Measurements from ENCODE around the gene TSPAN9.

Gene TSPAN9

DNA sequence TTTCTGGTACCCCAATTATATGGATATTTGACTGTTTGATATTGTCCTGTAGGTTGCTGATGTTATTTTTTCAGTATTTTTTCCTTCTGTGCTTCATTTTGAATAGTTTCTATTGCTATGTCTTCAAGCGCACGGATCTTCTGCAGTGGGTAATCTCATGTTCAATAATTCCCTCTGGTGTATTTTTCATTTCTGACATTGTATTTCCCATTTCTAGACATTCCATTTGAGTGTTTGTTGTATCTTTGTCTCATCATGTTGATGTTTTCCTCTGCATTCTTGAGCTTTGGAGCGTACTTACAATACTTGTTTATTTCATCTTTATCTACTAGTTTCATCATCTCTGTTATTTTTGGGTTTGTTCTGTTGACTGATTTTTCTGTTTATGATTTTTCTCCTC lies 22.0 kb downstream of the TSPAN9 start:
- TF ChIP-seq, protein P1, sequence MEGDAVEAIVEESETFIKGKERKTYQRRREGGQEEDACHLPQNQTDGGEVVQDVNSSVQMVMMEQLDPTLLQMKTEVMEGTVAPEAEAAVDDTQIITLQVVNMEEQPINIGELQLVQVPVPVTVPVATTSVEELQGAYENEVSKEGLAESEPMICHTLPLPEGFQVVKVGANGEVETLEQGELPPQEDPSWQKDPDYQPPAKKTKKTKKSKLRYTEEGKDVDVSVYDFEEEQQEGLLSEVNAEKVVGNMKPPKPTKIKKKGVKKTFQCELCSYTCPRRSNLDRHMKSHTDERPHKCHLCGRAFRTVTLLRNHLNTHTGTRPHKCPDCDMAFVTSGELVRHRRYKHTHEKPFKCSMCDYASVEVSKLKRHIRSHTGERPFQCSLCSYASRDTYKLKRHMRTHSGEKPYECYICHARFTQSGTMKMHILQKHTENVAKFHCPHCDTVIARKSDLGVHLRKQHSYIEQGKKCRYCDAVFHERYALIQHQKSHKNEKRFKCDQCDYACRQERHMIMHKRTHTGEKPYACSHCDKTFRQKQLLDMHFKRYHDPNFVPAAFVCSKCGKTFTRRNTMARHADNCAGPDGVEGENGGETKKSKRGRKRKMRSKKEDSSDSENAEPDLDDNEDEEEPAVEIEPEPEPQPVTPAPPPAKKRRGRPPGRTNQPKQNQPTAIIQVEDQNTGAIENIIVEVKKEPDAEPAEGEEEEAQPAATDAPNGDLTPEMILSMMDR (IDR thresholded peaks at IDR 0.05; ENCODE audit: poor library complexity, severe bottlenecking) = no peak
- H3K36me3 ChIP-seq (ENCODE audit: low read depth) = no peaks in the 10 kb centered on the region
- ATAC-seq (ENCODE audit: low read depth) = no peak
- no peak for DNase-seq (ENCODE audit: low spot score)
- no peaks in the 10 kb centered on the region for H3K27me3 ChIP-seq (ENCODE audit: insufficient read depth, poor library complexity, severe bottlenecking)
- peaks cover 10% of the 10 kb centered on the region for H3K4me1 ChIP-seq (ENCODE audit: insufficient read depth, poor library complexity, severe bottlenecking)
- no peak overlapping the region for H3K4me3 ChIP-seq (ENCODE audit: severe bottlenecking)
- no peaks in the 10 kb centered on the region for H3K9me3 ChIP-seq (ENCODE audit: severe bottlenecking)
- H3K27ac ChIP-seq (ENCODE audit: poor library complexity, severe bottlenecking) = no peak overlapping the region

DNA sequence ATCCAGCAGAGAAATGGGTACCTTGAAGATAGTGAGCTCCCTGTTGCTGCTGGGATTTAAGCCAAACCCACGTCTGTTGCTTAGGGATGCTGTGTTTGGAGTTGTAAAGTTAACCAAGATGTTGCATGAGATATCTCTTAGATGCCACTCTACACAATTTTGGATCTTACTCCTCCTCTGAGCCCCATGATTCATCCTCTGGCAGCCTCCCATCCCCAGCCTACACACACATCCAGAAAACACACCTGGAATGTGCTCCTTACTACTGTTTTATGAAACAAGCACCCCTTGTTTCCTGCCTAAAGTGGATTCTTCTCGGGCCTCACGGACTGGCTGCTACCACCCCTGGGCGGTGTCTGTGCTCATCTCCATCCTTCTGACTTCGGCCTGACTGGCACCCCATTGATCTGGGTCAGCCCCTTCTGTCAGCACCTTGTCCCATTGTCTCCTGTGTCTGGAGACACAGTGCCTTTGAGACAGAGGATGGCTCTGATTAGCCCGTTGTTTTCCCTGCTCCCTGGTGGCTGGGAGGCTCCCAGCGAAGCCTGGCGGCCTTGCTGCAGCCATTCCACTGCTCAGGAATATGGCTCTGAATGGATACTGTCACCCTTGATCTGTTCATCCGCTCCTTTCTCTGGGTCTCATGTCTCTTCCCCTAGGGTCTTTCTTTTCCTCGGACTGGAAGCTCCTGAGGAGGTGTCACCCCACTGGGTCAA lies 24.3 kb downstream of the TSPAN9 start:
- ATAC-seq (ENCODE audit: low read depth) (peak; percentile 81), DNase-seq (ENCODE audit: low spot score) (no peak)
- Histone ChIP-seq H3K27ac (ENCODE audit: poor library complexity, severe bottlenecking) (no peak overlapping the region), H3K27me3 (ENCODE audit: insufficient read depth, poor library complexity, severe bottlenecking) (no peaks in the 10 kb centered on the region), H3K36me3 (ENCODE audit: low read depth) (no peaks in the 10 kb centered on the region), H3K4me1 (ENCODE audit: insufficient read depth, poor library complexity, severe bottlenecking) (peaks cover 10% of the 10 kb centered on the region), H3K4me3 (ENCODE audit: severe bottlenecking) (no peak overlapping the region), H3K9me3 (ENCODE audit: severe bottlenecking) (no peaks in the 10 kb centered on the region)
- TF ChIP-seq, protein P1 (IDR thresholded peaks at IDR 0.05; ENCODE audit: poor library complexity, severe bottlenecking) = no peak

DNA sequence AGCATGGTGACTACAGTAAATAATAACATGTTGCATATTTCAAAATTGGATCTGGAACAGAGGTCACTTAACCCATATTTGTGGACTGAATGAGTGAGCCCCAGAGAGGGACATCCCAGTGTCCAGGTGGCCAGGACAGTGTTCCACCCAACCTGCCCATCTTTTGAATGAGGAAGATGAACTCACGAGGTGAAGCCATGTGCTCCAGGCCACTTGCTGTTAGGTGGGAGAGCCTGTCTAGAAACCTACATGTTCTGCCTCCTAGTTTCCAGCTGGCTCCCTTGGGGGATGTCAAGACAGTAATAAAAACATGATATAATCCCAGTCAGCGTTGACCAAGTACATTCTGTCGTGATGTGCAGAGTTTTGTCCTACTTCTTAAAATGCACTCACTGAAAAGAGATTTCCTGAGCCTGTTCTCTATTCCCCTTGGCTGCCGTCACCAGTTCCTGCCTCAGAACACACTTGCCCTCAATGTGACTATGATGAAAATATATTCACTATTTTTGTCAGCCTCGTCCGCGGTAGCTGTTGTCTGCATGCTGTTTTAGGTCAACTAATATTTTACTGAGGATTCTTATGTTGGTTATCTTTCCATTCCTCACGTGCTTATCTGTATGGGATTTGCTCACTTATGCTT lies 25.7 kb downstream of the TSPAN9 start:
- Histone ChIP-seq H3K36me3 (ENCODE audit: low read depth) (no peaks in the 10 kb centered on the region), H3K4me3 (ENCODE audit: severe bottlenecking) (no peak overlapping the region), H3K4me1 (ENCODE audit: insufficient read depth, poor library complexity, severe bottlenecking) (peaks cover 5% of the 10 kb centered on the region), H3K27me3 (ENCODE audit: insufficient read depth, poor library complexity, severe bottlenecking) (no peaks in the 10 kb centered on the region), H3K9me3 (ENCODE audit: severe bottlenecking) (no peaks in the 10 kb centered on the region), H3K27ac (ENCODE audit: poor library complexity, severe bottlenecking) (no peak overlapping the region)
- no peak for DNase-seq (ENCODE audit: low spot score)
- no peak for ATAC-seq (ENCODE audit: low read depth)
- TF ChIP-seq, protein P1 (IDR thresholded peaks at IDR 0.05; ENCODE audit: poor library complexity, severe bottlenecking) = no peak

DNA sequence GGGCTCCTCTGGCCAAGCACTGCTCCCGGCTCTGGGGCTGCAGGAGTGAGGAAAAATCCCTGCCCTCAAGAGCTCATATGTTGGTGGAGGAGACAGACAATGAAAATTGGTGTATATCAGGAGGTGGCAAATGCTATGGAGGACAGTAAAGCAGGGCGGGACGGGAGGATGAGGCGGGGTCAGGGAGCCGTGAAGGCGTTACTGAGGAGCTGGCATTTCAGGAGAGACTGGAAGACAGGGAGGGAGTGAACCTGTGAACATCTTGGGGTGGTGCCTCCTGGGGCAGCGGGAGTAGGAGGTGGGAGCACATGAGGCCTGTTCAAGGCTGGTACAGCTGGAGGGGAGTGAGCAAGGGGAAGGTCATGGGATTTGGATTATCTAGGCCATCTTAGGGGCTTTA lies 26.6 kb downstream of the TSPAN9 start:
- Histone ChIP-seq H3K4me3 (ENCODE audit: severe bottlenecking) (no peak overlapping the region), H3K36me3 (ENCODE audit: low read depth) (no peaks in the 10 kb centered on the region), H3K4me1 (ENCODE audit: insufficient read depth, poor library complexity, severe bottlenecking) (peaks cover 3% of the 10 kb centered on the region), H3K9me3 (ENCODE audit: severe bottlenecking) (no peaks in the 10 kb centered on the region), H3K27me3 (ENCODE audit: insufficient read depth, poor library complexity, severe bottlenecking) (no peaks in the 10 kb centered on the region), H3K27ac (ENCODE audit: poor library complexity, severe bottlenecking) (no peak overlapping the region)
- no peak for ATAC-seq (ENCODE audit: low read depth)
- no peak for DNase-seq (ENCODE audit: low spot score)
- TF ChIP-seq, protein P1 (IDR thresholded peaks at IDR 0.05; ENCODE audit: poor library complexity, severe bottlenecking) = no peak
